Muscle of leg (tissue), 11 donors: ENCODE results near the gene HHIPL2. TPM values are rescaled to one million over a fixed set of nuclear protein-coding genes. Genes with fewer than 3 reads are reported as not detected.
"Not testable (repeated sequence)": the region's sequence is repeated elsewhere in the genome, so short reads cannot be mapped to it uniquely, and the experiment has no call there.

Source experiments
- DNase-seq: peaks from one replicate; pipeline ENCODE4 v3.0.0; 2013
- H3K27ac ChIP-seq: one replicate; pipeline ENCODE4 v1.5.1; 2013; ENCODE audit warnings: mild to moderate bottlenecking, low read length, control low read depth
- H3K27me3 ChIP-seq: one replicate; pipeline ENCODE4 v1.6.1; 2013; ENCODE audit warnings: low read length; ENCODE audit not compliant: control insufficient read depth, insufficient read depth
- H3K36me3 ChIP-seq: one replicate; pipeline ENCODE4 v1.6.1; 2013; ENCODE audit warnings: low read length; ENCODE audit not compliant: control insufficient read depth, insufficient read depth
- H3K4me1 ChIP-seq: one replicate; pipeline ENCODE4 v1.6.1; 2013; ENCODE audit warnings: low read length; ENCODE audit not compliant: control insufficient read depth, insufficient read depth
- H3K4me3 ChIP-seq: one replicate; pipeline ENCODE4 v1.5.1; 2013; ENCODE audit warnings: low read length, control low read depth
- H3K9me3 ChIP-seq: replicated peaks from 2 replicates; pipeline ENCODE4 v1.6.1; 2013; ENCODE audit warnings: low read depth, low read length; ENCODE audit not compliant: control insufficient read depth
- WGBS: methylation state at CpG from one replicate; pipeline ENCODE4 v1.1.5; 2013; ENCODE audit warnings: missing lambda C conversion rate; ENCODE audit not compliant: insufficient coverage; 5-methylcytosine and 5-hydroxymethylcytosine counted together
- polyA plus RNA-seq, 8 donors: library from polyadenylated mRNA; unstranded; fragments of 120-200 nt; gene quantifications; one replicate each; pipeline versions ENCODE4 v1.2.1 to v1.2.3, GENCODE V29; 2013; ENCODE audit warnings: inconsistent platforms in 1 of 8, low replicate concordance in 1 of 8; ENCODE audit not compliant: insufficient read length in 8 of 8, insufficient read depth in 1 of 8
- total RNA-seq: library from RNA; stranded (reverse); fragments of 120-200 nt; gene quantifications from one replicate; pipeline ENCODE4 v1.2.4, GENCODE V29; 2013

HHIPL2 gene
- total and polyA plus RNA-seq, 9 donors, result 0.08 to 0.56 (median 0.27) TPM

DNA sequence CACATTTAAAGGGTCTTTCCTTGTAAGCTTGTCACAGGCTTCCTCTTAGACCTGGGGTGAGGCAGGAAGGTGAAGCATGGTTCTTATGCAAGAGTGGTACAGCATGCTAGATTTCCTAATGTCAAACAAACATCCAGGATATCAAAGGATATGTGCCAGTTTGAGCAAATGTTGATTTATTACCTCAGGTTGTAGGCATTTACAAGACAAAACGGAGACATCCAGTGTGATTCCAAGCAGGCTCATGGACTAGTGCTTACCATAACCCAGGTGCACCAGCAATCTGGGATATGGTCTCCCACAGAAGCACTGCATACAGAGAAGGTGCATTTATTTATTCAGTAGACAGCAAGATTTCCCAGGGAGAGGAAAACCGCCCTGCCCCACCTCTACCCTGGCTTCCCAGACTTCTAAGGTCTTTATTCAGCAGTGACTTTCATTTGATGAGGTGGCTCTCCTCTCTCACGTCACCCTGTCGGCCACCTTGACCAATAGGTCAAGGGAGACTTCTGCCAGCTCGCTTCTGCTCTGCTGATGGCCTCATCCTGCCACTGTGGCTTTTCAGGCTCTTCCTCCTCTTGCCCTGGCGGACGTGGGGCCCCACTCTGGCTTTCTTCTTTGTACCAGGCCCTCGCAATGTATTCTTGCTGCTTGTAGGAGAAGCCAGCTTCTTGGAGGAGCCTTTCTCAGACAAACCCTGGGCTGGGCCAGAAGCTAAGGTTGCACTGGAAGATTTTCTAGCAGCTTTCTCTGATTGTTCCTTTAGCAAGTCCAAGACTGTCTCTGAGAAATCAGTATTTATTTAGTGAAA lies 25.6 kb downstream of the HHIPL2 start:
- H3K4me1 ChIP-seq, result no peaks in the 10 kb centered on the region
- no peak for DNase-seq
- H3K4me3 ChIP-seq, result no peak overlapping the region
- H3K9me3 ChIP-seq, result no peaks in the 10 kb centered on the region
- H3K27ac ChIP-seq, result no peak overlapping the region
- no peaks in the 10 kb centered on the region for H3K27me3 ChIP-seq
- H3K36me3 ChIP-seq, result no peaks in the 10 kb centered on the region
- 84% methylated on average over 6 of the region's 8 CpGs for WGBS

DNA sequence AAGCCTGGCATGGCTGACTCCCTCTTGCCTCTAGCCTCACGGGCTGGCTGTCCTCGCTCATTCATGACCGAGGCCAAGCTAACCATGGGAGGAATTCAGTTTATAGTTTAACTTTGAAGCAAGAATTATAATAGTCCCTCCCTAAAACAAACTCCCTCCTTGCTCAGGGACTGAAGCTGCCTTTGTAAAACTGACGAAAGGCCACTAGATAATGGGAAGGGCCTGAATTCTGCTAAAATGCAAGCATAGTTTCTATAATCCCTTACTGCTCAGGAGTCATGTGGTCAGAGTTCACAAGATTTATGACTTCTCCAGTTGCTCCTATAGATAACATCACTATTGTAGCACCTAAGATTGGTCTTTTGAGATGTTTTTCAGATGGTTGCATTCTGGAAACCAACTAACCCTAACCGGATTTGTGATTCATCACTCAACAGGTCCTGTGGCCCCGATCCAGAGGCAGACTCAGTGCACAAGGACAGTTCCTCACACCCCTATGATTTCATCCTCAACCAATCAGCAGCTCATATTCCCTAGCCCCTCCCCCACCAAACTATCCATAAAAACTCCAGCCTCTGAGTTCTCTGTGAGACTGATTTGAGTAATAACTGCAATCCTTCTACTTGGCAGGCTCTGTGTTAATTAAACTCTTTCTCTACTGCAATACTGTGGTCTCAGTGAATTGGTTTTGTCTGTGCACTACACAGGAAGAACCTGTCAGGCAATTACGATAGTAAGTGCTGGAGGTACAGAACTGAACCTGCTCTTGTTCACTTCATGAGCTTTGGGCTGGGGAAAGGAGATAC lies 26.4 kb downstream of the HHIPL2 start:
- WGBS, result 91% methylated on average over 1 of the region's 7 CpGs
- Histone ChIP-seq H3K4me3 (no peak overlapping the region), H3K4me1 (no peaks in the 10 kb centered on the region), H3K9me3 (no peaks in the 10 kb centered on the region), H3K27me3 (no peaks in the 10 kb centered on the region), H3K36me3 (no peaks in the 10 kb centered on the region), H3K27ac (no peak overlapping the region)
- no peak for DNase-seq

DNA sequence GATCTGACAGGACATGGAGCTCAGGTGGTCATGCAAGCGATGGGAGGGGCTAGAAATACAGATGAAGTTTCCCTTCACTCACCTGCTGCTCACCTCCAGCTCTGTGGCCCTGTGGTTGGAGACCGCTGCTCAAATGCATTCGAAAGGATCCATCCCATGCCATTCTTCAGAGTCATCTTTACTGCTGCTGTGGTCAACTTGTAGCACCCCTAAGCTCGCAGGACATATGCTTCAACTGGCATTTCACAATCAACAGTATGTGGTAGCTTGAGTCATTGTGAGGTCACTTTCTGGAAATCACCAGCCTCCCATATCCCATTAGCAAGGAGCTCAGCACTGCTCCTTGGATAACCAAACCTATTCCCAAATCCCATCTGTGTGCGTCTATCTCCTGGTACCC lies 58.4 kb downstream of the HHIPL2 start:
- WGBS, result no CpG with 5 or more reads among the region's 5 CpGs
- not testable (repeated sequence) for H3K27ac ChIP-seq, DNase-seq

DNA sequence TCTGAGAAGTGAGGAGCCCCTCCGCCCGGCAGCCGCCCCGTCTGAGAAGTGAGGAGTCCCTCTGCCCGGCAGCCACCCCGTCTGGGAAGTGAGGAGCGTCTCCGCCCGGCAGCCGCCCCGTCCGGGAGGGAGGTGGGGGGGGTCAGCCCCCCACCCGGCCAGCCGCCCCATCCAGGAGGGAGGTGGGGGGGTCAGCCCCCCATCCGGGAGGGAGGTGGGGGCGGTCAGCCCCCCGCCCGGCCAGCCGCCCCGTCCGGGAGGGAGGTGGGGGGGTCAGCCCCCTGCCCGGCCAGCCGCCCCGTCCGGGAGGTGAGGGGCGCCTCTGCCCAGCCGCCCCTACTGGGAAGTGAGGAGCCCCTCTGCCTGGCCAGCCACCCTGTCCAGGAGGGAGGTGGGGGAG lies 60.1 kb downstream of the HHIPL2 start:
- not testable (repeated sequence) for H3K9me3 ChIP-seq, H3K4me3 ChIP-seq, H3K27me3 ChIP-seq, H3K27ac ChIP-seq, H3K36me3 ChIP-seq, H3K4me1 ChIP-seq, DNase-seq
- no CpG with 5 or more reads among the region's 27 CpGs for WGBS

More for the DNA sequence above, 58.4 kb downstream of the HHIPL2 start:
- H3K4me1 ChIP-seq, H3K4me3 ChIP-seq, H3K36me3 ChIP-seq, H3K9me3 ChIP-seq, H3K27me3 ChIP-seq: not testable (repeated sequence)

DNA sequence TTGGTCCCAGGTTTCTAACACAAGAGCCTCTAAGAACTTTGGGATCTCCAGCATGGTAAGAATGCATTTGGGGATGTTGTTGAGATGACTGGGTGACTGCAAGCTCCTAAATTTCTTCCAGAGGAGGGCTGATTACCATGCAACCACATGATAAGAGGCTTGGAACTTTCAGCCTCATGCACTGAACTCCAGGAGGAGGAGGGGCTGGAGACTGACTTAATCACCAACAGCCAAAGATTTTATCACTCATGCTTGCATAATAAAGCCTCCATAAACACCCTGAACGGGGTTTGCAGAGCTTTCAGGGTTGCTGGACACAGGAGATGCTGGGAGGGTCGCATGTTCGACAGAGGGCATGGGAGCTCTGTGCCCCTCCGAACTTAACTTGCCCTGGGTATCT lies 63.9 kb downstream of the HHIPL2 start:
- H3K4me3 ChIP-seq, DNase-seq, H3K27me3 ChIP-seq, H3K36me3 ChIP-seq, H3K4me1 ChIP-seq, H3K27ac ChIP-seq, H3K9me3 ChIP-seq: not testable (repeated sequence)
- no CpG with 5 or more reads among the region's 4 CpGs for WGBS

DNA sequence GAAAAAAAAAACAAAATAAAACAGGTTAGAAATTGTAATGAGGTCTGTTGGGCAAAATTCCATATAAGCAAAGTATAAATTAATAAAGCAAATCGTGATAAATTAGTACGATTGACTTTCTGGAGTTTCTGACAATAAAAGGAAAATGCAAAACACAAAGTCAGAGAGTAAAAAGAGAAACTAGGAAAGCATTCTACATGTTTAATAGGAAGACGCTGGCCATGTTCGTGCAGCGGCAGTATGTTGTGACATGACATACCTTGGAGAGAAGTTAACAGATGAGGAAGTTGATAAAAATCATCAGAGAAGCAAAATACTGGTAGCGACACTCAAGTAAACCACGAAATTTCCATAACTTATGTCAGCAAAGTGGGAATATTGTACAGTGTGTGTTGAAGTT lies 68.3 kb downstream of the HHIPL2 start:
- not testable (repeated sequence) for H3K27ac ChIP-seq, H3K36me3 ChIP-seq, H3K27me3 ChIP-seq, DNase-seq, H3K4me1 ChIP-seq, H3K4me3 ChIP-seq, H3K9me3 ChIP-seq
- WGBS, result no CpG with 5 or more reads among the region's 7 CpGs

DNA sequence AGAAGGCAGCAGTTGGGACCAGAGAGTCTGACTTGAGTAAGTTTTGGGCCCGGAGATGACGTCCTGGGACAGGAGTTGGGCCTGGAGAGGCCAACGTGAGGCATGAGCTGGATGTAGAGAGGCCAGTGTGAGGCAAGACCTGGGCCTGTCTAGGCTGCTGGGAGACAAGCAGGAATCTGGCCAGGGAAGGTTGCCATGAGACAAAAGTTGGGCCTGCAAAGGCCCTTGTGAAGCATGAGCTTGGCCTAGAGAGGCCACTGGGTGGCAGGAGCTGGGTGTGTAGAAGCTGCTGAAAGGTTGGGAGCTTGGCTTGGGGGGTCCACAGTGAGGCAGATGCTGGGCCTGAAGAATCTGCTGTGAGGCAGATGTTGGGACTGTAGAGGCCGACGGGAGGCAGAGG lies 71.5 kb downstream of the HHIPL2 start:
- not testable (repeated sequence) for H3K4me3 ChIP-seq, H3K36me3 ChIP-seq, DNase-seq, H3K27ac ChIP-seq, H3K9me3 ChIP-seq, H3K27me3 ChIP-seq, H3K4me1 ChIP-seq
- 89% methylated on average over 5 of the region's 5 CpGs for WGBS

DNA sequence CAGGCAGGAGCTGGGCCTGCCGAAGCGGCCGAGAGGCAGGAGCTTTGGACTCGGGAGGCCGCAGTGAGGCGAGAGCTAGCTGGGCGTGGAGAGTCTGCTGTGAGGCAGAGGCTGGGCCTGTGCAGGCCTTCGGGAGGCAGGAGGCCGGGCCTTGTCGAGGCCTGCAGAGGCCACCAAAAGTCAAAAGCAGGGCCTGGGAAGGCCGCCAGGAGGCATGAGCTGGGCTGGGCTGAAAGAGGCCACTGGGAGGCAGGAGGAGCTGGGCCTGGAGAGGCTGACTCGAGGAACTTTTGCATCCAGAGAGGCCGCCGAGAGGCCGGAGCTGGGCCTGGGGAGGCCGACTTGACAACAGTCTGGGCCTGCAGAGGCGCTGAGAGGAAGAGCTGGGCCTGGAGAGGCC lies 74.2 kb downstream of the HHIPL2 start:
- not testable (repeated sequence) for H3K4me1 ChIP-seq, H3K9me3 ChIP-seq, H3K27me3 ChIP-seq, H3K27ac ChIP-seq, DNase-seq, H3K4me3 ChIP-seq, H3K36me3 ChIP-seq
- WGBS, result 75% methylated on average over 9 of the region's 17 CpGs

DNA sequence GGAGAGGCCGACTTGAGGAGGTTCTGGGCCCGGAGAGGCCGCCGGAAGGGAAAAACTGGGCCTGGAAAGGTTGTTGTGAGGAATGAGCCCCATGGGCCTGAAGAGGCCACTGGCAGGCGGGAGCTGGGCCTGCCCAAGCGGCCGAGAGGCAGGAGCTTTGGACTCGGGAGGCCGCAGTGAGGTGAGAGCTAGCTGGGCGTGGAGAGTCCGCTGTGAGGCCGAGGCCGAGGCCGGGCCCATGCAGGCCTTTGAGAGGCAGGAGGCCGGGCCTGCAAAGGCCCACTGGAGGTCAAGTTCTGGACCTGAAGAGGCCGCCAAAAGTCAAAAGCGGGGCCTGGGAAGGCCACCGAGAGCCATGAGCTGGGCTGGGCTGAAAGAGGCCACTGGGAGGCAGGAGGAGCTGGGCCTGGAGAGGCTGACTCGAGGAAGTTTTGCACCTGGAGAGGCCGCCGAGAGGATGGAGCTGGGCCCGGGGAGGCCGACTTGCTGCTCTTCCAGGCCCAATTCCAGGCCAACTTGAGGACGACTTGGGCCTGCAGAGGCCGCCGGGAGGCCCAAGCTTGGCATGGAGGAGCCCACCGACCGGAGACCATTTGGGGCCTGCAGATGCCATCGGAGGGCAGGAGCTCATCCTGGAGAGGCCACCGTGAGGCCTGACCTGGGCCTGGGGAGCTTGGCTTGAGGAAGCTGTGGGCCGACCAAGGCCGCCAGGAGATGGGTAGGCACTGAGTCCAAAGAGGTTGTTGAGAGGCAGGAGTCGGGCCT lies 74.9 kb downstream of the HHIPL2 start:
- not testable (repeated sequence) for H3K36me3 ChIP-seq, H3K27ac ChIP-seq, H3K4me1 ChIP-seq, H3K27me3 ChIP-seq, H3K9me3 ChIP-seq, H3K4me3 ChIP-seq, DNase-seq
- 91% methylated on average over 19 of the region's 33 CpGs for WGBS
